Measurements from ENCODE around the gene CIAPIN1.
A peak's percentile ranks its signal among the peaks of the same experiment; 100 is the strongest.

CIAPIN1 gene

DNA sequence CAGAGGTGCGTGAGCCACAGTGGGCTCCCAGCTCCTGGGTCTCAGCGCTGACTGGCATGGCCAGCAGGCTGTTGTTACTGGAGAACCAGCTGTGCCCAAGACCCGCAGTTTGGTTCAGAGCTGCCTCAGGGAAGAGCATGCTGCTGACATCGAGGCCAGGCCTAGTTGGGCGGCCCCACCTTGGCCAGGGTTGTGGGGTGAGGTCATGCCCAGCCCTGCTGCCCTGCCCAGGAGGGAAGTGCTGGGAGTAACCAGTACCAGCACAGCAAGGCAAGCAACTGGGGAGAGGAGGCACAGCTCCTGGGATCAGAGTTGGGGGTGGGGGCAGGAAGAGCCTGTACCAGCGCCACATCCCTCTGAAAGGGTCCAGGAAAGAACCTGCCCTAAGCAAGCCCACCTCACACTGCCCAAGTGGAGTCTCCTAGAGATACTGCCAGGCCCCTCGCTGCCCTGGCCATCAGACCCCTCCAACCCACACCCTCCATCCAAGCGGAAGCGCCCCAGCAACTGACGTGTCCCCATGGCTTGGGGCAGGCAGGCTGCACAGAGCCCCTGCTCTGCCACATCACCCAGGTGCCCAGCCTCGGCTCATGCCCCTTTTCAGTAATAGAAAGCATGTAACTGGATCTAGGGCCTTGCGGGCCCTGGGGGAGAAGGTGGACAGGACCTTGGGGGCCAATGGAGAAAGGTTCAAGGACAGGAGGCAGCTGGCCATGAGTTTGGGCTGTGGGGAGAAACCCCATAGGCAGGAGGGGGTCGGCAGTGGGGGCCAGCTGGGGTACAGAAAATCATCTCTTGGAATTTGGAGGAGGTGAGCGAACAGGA lies 38.1 kb upstream of the CIAPIN1 start:
- H3K4me3 ChIP-seq (ENCODE audit: low read depth, low read length), result peak overlapping the region; percentile 61
- TF ChIP-seq, protein P1, sequence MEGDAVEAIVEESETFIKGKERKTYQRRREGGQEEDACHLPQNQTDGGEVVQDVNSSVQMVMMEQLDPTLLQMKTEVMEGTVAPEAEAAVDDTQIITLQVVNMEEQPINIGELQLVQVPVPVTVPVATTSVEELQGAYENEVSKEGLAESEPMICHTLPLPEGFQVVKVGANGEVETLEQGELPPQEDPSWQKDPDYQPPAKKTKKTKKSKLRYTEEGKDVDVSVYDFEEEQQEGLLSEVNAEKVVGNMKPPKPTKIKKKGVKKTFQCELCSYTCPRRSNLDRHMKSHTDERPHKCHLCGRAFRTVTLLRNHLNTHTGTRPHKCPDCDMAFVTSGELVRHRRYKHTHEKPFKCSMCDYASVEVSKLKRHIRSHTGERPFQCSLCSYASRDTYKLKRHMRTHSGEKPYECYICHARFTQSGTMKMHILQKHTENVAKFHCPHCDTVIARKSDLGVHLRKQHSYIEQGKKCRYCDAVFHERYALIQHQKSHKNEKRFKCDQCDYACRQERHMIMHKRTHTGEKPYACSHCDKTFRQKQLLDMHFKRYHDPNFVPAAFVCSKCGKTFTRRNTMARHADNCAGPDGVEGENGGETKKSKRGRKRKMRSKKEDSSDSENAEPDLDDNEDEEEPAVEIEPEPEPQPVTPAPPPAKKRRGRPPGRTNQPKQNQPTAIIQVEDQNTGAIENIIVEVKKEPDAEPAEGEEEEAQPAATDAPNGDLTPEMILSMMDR (IDR thresholded peaks at IDR 0.05; ENCODE audit: control insufficient read depth, extremely low read depth, insufficient read depth), result no peak
- DNase-seq (ENCODE audit: low read depth), result no peak

GRCh38 chr16:57484515-57485005 lies 37.4 kb upstream of the CIAPIN1 start:
- DNase-seq (ENCODE audit: low read depth), result no peak
- H3K4me3 ChIP-seq (ENCODE audit: low read depth, low read length), result no peak overlapping the region
- TF ChIP-seq, protein P1 (IDR thresholded peaks at IDR 0.05; ENCODE audit: control insufficient read depth, extremely low read depth, insufficient read depth), result no peak

DNA sequence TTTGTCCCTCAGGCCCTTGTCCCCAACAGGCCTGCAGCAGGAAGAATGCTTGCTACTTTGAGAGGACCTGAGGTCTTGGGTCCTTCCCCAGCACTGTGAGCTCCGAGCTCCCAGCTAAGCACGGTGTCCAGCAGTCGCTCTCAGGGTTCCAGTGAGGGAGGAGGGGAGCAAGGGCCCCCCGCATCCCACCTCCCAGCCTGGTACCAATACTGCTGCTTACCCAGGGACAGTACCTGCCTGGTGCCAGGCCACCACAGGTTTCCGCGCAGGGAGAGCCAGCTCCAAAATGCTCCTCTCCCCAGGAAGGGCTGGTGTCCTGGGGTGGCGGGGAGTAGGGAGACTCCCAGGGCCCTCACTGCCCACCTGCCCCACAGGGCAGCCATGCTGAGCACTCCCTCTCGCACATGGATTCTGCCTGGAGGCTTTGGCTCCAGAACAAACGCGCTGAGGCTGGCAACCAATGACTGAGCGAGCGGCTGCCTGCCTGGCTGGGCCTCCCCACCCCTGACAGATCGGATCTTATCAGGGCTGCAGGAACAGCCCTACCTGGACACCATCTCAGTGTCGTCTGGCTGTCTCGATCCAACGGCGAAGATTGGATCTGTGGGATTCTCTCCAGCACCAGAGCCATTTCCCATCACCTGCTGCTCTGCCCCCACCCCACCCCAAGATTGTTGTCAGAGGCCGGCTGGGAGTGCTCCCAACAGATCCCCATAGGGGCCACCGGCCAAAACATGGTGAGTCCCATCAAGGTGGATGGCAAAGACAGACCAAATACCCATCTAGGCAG lies 36.7 kb upstream of the CIAPIN1 start:
- H3K4me3 ChIP-seq (ENCODE audit: low read depth, low read length), result no peak overlapping the region
- DNase-seq (ENCODE audit: low read depth), result no peak
- TF ChIP-seq, protein P1 (IDR thresholded peaks at IDR 0.05; ENCODE audit: control insufficient read depth, extremely low read depth, insufficient read depth), result no peak

GRCh38 chr16:57482845-57483545 lies 35.8 kb upstream of the CIAPIN1 start:
- no peak overlapping the region for H3K4me3 ChIP-seq (ENCODE audit: low read depth, low read length)
- DNase-seq (ENCODE audit: low read depth), result no peak
- TF ChIP-seq, protein P1 (IDR thresholded peaks at IDR 0.05; ENCODE audit: control insufficient read depth, extremely low read depth, insufficient read depth), result no peak

DNA sequence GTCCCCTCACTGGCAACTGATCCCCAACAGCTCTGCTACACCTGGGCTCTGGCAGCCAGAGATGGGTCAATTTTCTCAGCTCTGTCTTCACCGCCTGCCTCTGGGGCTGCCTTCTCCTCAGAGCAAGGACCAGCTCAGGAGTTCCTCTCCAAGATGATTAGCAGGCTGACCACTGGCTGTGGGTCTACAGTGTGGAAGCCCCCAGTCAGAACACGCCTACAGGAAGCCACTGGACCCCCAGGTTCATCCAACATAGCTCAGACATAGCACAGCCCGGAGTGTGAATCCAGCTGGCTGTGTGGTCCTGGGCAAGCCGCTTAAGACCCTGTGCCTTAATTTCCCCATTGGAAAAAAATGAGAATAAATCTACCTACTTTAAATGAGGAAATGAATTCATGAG lies 34.2 kb upstream of the CIAPIN1 start:
- TF ChIP-seq, protein P1 (IDR thresholded peaks at IDR 0.05; ENCODE audit: control insufficient read depth, extremely low read depth, insufficient read depth), result no peak

DNA sequence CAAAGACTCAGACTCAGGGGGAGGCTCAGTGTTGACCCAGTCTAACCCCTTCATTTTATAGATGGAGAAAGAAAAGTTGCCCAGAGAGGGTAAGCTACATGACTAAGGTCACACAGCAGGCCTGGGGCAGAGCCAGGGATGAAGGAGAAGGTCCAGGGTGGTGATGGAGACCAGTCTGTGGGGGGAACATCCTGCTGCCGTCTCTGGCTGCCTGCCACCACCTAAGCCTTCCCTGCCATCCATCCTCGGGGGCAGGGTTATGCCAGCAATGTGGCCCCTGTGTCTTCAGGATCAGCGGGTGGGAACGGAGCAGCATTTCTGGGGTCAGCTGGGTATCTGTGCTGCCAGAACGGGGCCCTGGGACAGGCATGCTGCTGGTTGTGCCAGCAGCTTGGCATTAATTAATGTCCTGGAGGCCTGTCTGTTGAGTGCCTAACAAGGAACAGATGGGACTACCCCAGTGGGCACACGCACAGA lies 33.6 kb upstream of the CIAPIN1 start:
- H3K4me3 ChIP-seq (ENCODE audit: low read depth, low read length), result no peak overlapping the region
- TF ChIP-seq, protein P1 (IDR thresholded peaks at IDR 0.05; ENCODE audit: control insufficient read depth, extremely low read depth, insufficient read depth), result no peak
- DNase-seq (ENCODE audit: low read depth), result no peak

More for the DNA sequence above, 34.2 kb upstream of the CIAPIN1 start:
- no peak overlapping the region for H3K4me3 ChIP-seq (ENCODE audit: low read depth, low read length)
- DNase-seq (ENCODE audit: low read depth), result no peak
